ENCODE data around the gene LSM7.

DNA sequence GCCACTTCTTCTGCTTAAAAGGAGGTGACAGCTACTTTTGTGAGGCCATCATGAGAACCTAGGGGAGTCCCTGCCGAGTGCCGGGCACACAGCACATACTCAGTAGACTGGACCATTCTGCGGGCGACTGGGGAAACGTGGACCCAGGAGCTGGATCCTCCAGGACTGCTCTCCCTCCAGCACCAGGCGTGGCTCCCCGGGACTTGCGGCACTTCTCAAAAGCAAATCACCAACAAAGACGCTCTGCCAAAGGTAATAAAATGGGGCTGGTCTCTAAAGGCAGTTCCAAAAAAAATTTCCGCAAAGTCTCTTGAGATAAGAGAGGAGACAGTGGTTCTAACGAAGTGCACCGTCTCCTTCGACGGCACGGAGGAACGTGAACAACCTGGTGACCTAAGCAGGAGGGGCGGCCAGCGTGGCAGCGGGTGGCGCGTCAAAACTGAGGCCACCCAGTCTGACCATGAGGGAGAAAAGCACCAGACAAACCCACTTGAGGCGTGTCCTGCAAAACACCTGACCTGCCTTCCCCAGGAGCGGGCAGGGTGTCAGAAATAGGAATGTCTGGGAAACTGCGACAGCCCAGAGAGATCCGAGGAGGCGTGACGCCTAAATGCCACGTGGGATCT, 30.3 kb upstream of the LSM7 start:
- no peak for TF ChIP-seq SUZ12 (IDR thresholded peaks at IDR 0.05)
- no peak for TF ChIP-seq FOXM1 (IDR thresholded peaks at IDR 0.05; ENCODE audit: borderline replicate concordance)
- TF ChIP-seq FOXK2 (IDR thresholded peaks at IDR 0.05): no peak
- no peak for TF ChIP-seq ARNT (IDR thresholded peaks at IDR 0.05)
- no peak for TF ChIP-seq ELF4 (IDR thresholded peaks at IDR 0.05)
- no peak for TF ChIP-seq FOXA1 (IDR thresholded peaks at IDR 0.05)
- TF ChIP-seq CTBP1 (IDR thresholded peaks at IDR 0.05; ENCODE audit: borderline replicate concordance): no peak
- TF ChIP-seq, protein P1, sequence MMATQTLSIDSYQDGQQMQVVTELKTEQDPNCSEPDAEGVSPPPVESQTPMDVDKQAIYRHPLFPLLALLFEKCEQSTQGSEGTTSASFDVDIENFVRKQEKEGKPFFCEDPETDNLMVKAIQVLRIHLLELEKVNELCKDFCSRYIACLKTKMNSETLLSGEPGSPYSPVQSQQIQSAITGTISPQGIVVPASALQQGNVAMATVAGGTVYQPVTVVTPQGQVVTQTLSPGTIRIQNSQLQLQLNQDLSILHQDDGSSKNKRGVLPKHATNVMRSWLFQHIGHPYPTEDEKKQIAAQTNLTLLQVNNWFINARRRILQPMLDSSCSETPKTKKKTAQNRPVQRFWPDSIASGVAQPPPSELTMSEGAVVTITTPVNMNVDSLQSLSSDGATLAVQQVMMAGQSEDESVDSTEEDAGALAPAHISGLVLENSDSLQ (IDR thresholded peaks at IDR 0.05): no peak
- no peak for TF ChIP-seq LEF1 (IDR thresholded peaks at IDR 0.05; ENCODE audit: borderline replicate concordance)
- no peak for TF ChIP-seq TARDBP (IDR thresholded peaks at IDR 0.05)
- TF ChIP-seq HDGF (IDR thresholded peaks at IDR 0.05; ENCODE audit: borderline replicate concordance): no peak

Measured in HEK293T (cell line).